GM13977 (cell line): ENCODE results near the gene CHST11.
A peak's percentile ranks its signal among the peaks of the same experiment; 100 is the strongest.

Experiments
- DNase-seq: peaks from one replicate; pipeline ENCODE4 v3.0.0; 2012; ENCODE audit warnings: low spot score
- CTCF ChIP-seq: IDR thresholded peaks from 2 replicates; pipeline ENCODE4 v1.5.1; 2012; ENCODE audit warnings: mild to moderate bottlenecking, control low read depth; ENCODE audit not compliant: insufficient read depth; ENCODE audit errors: extremely low read depth, missing control alignments
- in situ Hi-C: fragments of 300-500 bp; cut with MboI; formaldehyde crosslinking; loops from one replicate; pipeline ENCODE4 v1.12.0; 2022; ENCODE audit warnings: low sequenced_read_pairs, low pct_unique_long_range_greater_than_20kb, mixed read lengths, inconsistent platforms; ENCODE audit not compliant: unreplicated experiment

The CHST11 gene

GRCh38 chr12:104673696-104674482 is 217.1 kb downstream of the CHST11 start:
- in situ Hi-C loops = no loop called here

GRCh38 chr12:104676636-104677035 is 219.9 kb downstream of the CHST11 start:
- in situ Hi-C loops = loop anchor here (25.0 kb wide), 1 partner anchor 386 kb away; no protein-coding TSS in a partner anchor
- no peak for TF ChIP-seq CTCF
- no peak for DNase-seq

More at GRCh38 chr12:104673696-104674482, 217.1 kb downstream of the CHST11 start:
- TF ChIP-seq CTCF = no peak
- DNase-seq = no peak

GRCh38 chr12:104677441-104678089 is 220.8 kb downstream of the CHST11 start:
- in situ Hi-C loops = loop anchor here (25.0 kb wide), 1 partner anchor 385 kb away; no protein-coding TSS in a partner anchor
- TF ChIP-seq CTCF = no peak
- no peak for DNase-seq

- in situ Hi-C loops = loop anchor here (25.0 kb wide), 1 partner anchor 382 kb away; no protein-coding TSS in a partner anchor
- TF ChIP-seq CTCF = peak; percentile 72
- DNase-seq = peak; percentile 41
Observed at GRCh38 chr12:104680070-104680469, 223.3 kb downstream of the CHST11 start.

- in situ Hi-C loops = loop anchor here (25.0 kb wide), 1 partner anchor 382 kb away; no protein-coding TSS in a partner anchor
- DNase-seq = no peak
- TF ChIP-seq CTCF = no peak
Observed at GRCh38 chr12:104680491-104680890, 223.7 kb downstream of the CHST11 start.

DNA sequence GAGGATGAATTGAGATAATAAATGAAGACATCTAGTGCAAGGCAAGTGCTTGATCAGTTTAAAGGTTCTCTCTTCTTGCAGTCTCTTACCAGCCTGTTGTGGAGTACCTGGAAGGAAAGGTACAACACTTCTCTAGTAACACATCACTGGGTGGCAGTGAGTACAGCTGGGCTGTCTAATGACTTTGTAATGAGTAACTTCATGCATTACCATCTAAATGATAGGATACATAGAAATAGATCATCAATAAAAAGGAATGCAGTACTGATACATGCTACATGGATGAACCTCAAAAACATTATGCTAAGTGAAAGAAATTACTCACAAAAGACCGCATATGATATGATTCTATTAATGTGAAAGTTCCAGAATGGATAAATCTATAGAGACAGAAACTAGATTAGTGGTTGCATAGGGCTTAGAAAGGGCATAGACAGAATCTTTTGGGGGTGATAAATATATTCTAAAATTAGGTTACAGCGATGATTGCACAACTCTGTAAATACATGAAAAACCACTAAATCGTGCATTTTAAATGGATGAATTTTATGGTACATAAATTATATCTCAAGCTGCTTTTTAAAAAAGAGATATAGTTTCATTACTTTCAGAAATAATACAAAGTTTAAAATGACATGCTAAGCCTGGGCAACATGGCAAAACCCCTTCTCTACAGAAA is 224.4 kb downstream of the CHST11 start:
- DNase-seq = no peak
- no peak for TF ChIP-seq CTCF
- in situ Hi-C loops = loop anchor here (25.0 kb wide), 1 partner anchor 381 kb away; no protein-coding TSS in a partner anchor
